Thoracic aorta (tissue), 2 donors: Measurements from ENCODE around the gene TBC1D5. TPM values are rescaled to one million over a fixed set of nuclear protein-coding genes. Genes with fewer than 3 reads are reported as not detected.

ENCODE experiments used
- ATAC-seq: fragments of 150-250 bp; one replicate; pipeline ENCODE4 v1.8.0; 2017; ENCODE audit warnings: low read depth; ENCODE audit not compliant: insufficient number of reproducible peaks, low FRiP score
- DNase-seq: peaks from one replicate; pipeline ENCODE4 v3.0.0-alpha.2; 2020; ENCODE audit warnings: low spot score
- H3K27ac ChIP-seq, 2 donors: fragments of 200-600 bp; sonication (generic); 1 replicate in 1 of 2; 2 replicates in 1 of 2; pipeline ENCODE4 v1.5.1; 2016; ENCODE audit warnings: mild to moderate bottlenecking in 2 of 2, moderate library complexity in 2 of 2
- H3K27me3 ChIP-seq: fragments of 200-600 bp; sonication (generic); replicated peaks from 2 replicates; pipeline ENCODE4 v1.6.0; 2016; ENCODE audit warnings: mild to moderate bottlenecking; ENCODE audit not compliant: insufficient read depth
- H3K36me3 ChIP-seq: fragments of 200-600 bp; sonication (generic); one replicate; pipeline ENCODE4 v1.5.1; 2016
- H3K4me1 ChIP-seq, 2 donors: fragments of 200-600 bp; sonication (generic); 1 replicate in 1 of 2; 2 replicates in 1 of 2; pipeline versions ENCODE4 v1.5.1 to v1.6.0; 2016; ENCODE audit warnings: low read depth in 2 of 2, mild to moderate bottlenecking in 1 of 2; ENCODE audit not compliant: control insufficient read depth in 1 of 2
- H3K4me3 ChIP-seq: fragments of 200-600 bp; sonication (generic); 2 replicates; pipeline ENCODE4 v1.5.1; 2016; ENCODE audit warnings: mild to moderate bottlenecking
- H3K9me3 ChIP-seq: fragments of 200-600 bp; sonication (generic); 2 replicates; pipeline ENCODE4 v1.5.1; 2016
- total RNA-seq, 2 donors: library from RNA; depleted of rRNA; stranded (reverse); fragments of >200 nt; gene quantifications; one replicate each; pipeline versions ENCODE4 v1.1.0 to v1.2.3, GENCODE V29; 2016
- TF ChIP-seq, protein P1 (sequence below): fragments of 200-600 bp; sonication (generic); IDR thresholded peaks from one replicate; pipeline ENCODE4 v1.5.1; 2019; ENCODE audit warnings: antibody characterized with exemption

Gene TBC1D5
- total RNA-seq, 2 donors from 2014 or later: 80.6 to 103 TPM

DNA sequence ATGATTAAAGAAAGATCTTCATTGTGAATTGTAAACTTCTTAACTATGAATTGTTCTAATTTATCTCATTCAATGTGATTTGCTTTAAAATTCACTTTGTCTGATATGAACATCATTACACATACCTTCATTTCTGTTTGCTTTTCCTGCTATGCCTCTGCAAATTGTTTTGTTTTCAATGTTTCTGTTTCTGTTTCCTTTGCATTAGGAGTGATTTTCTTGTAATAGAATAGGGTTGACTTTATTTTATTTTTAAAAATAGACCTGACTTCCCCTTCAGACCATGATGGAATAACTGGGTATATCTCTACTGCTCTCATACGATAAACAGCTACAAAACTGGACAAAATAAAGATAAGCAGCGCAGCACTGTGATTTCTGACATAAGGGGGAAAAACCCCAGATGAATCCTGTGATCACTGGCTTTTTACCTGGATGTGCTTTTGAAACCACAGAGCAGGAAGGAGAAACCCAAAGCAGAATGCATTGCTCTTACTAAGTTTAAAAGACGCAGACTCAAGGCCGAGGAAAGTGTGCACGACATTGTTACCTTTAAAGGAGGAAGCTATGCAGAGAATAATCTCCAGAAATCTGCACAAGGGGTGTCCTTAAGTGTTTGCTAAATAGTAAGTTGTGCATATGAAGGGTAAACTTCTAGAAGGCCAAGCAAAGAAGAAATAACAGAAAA is 420.2 kb downstream of the TBC1D5 start:
- Histone ChIP-seq H3K27me3 (no peaks in the 10 kb centered on the region), H3K9me3 (no peaks in the 10 kb centered on the region), H3K4me3 (no peak overlapping the region), H3K4me1 (no peaks in the 10 kb centered on the region), H3K36me3 (no peaks in the 10 kb centered on the region), H3K27ac (no peak overlapping the region)
- no peak for DNase-seq
- TF ChIP-seq, protein P1, sequence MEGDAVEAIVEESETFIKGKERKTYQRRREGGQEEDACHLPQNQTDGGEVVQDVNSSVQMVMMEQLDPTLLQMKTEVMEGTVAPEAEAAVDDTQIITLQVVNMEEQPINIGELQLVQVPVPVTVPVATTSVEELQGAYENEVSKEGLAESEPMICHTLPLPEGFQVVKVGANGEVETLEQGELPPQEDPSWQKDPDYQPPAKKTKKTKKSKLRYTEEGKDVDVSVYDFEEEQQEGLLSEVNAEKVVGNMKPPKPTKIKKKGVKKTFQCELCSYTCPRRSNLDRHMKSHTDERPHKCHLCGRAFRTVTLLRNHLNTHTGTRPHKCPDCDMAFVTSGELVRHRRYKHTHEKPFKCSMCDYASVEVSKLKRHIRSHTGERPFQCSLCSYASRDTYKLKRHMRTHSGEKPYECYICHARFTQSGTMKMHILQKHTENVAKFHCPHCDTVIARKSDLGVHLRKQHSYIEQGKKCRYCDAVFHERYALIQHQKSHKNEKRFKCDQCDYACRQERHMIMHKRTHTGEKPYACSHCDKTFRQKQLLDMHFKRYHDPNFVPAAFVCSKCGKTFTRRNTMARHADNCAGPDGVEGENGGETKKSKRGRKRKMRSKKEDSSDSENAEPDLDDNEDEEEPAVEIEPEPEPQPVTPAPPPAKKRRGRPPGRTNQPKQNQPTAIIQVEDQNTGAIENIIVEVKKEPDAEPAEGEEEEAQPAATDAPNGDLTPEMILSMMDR: no peak
- ATAC-seq: no peak

DNA sequence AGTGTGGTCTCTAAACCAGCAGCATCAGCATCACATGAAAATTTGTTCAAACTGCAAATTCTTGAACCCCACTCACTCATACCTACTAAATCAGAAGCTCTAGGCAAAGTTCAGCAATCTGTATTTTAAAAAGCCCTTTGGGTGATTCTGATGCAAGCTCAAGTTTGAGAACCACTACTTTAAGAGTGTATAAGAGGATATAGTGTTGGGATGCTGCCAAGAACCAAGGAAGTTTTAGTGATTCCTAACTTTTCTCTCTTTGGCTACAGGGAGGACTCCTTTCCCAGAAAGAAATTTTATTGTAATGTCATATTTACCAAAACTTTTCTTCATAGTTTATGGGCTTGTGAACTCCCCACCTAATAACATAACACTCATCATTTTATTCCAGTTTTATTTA is 422.2 kb downstream of the TBC1D5 start:
- H3K9me3 ChIP-seq: no peaks in the 10 kb centered on the region

DNA sequence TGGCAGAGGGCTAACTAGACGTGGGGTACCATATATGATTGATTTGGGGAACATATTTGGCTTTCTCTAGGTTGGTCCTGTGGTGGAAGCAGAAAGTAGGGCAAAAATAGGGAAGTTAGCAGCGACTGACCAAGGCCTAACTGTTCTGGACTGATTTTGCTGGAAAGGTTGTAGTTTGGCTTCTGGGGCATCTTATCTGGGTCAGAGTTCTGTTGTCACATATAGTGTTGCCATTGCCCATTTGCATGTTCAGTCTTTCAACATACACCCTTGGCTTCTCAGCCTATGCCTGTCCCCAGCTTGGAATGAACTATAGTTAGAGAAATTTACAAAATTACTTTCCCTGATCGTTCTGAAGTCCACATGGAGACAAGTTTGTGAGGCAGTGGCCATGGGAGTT is 426.5 kb downstream of the TBC1D5 start:
- ATAC-seq (no peak), DNase-seq (no peak)
- Histone ChIP-seq H3K9me3 (no peaks in the 10 kb centered on the region), H3K27ac (no peak overlapping the region), H3K27me3 (no peaks in the 10 kb centered on the region), H3K4me3 (no peak overlapping the region), H3K36me3 (no peaks in the 10 kb centered on the region), H3K4me1 (peaks cover 0 to 14% of the 10 kb centered on the region in 2 donors)
- TF ChIP-seq, protein P1: no peak

More for the DNA sequence above, 422.2 kb downstream of the TBC1D5 start:
- Histone ChIP-seq H3K27me3 (no peaks in the 10 kb centered on the region), H3K36me3 (no peaks in the 10 kb centered on the region), H3K4me3 (no peak overlapping the region), H3K27ac (no peak overlapping the region), H3K4me1 (no peaks in the 10 kb centered on the region)
- DNase-seq (no peak), ATAC-seq (no peak)
- TF ChIP-seq, protein P1: no peak

DNA sequence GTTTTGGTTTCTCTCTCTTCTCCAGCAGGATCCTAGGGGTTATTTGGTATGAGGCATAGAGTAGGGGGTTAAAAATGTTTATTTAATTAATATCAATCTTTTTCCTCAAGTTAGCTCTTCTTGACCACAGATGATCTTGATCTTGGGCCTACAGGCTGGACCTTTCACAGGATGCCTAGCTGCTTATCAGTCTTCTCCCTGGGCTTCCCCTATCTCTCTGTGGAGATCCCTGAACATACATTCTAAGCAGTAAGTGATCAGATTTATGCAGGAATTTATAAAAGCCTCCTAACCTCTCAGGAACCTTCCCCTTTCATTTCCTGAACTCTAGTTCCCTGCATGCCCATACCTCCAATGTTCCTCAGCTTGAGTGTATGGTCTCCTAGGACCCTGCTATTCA is 428.3 kb downstream of the TBC1D5 start:
- Histone ChIP-seq H3K4me1 (peaks cover 0 to 14% of the 10 kb centered on the region in 2 donors), H3K9me3 (no peaks in the 10 kb centered on the region), H3K36me3 (no peaks in the 10 kb centered on the region), H3K27ac (no peak overlapping the region), H3K4me3 (no peak overlapping the region), H3K27me3 (no peaks in the 10 kb centered on the region)
- no peak for DNase-seq
- ATAC-seq: no peak
- TF ChIP-seq, protein P1: no peak

DNA sequence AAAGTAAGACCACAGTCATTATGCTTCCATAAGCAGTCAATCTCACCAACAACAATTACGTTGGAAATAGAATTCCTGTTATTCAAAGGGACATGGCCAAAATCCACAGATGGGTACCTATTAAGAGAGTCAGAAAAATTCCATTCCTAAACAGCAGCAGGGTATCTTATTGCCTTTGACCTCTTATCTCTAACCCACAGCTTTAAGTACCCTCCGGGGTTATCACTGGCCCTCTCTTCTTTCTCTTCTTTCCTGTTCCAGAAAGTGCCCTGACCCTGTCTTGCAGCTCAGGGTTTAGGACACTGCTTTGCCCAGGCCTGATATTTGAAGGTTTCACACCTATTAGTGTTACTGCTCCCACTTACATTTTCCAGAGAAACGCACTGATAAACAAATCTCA is 428.7 kb downstream of the TBC1D5 start:
- Histone ChIP-seq H3K4me3 (no peak overlapping the region), H3K27ac (no peak overlapping the region), H3K27me3 (no peaks in the 10 kb centered on the region), H3K9me3 (no peaks in the 10 kb centered on the region), H3K4me1 (peaks cover 0 to 14% of the 10 kb centered on the region in 2 donors), H3K36me3 (no peaks in the 10 kb centered on the region)
- TF ChIP-seq, protein P1: no peak
- no peak for ATAC-seq
- DNase-seq: no peak
